Measurements from ENCODE around the gene FCHO2.

DNA sequence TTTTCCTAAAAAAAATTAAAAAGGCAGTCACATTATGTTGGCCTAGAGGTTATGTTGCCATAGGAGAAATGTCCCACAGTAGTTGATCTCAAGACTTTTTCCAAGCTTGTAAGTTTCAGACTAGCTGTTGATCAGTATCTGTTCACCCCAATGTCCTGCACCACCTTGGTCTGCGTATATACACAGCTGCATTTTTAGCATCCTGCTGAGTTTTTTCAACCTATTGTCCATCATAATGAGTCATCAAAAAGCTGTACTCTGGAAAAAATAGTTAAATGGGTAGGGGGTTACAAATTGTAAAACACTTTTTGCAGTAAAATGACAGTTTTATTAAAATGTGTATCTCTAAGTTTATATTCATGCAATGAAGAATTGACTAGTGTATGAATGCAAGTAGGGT, 111.4 kb downstream of the FCHO2 start:
- TF ChIP-seq CTCF (conservative IDR thresholded peaks at IDR 0.05; ENCODE audit: low read depth, low read length) (no peak), CEBPB (IDR thresholded peaks at IDR 0.05; ENCODE audit: low read depth, low read length) (no peak), NFE2L2 (IDR thresholded peaks at IDR 0.05; ENCODE audit: low read depth, low read length) (no peak), USF2 (IDR thresholded peaks at IDR 0.05; ENCODE audit: low read depth, low read length) (no peak), MAZ (IDR thresholded peaks at IDR 0.05; ENCODE audit: borderline replicate concordance, low read depth, low read length) (no peak), BHLHE40 (IDR thresholded peaks at IDR 0.05; ENCODE audit: low read depth, low read length) (no peak), POLR2A (IDR thresholded peaks at IDR 0.05; ENCODE audit: low read depth, low read length) (no peak), RAD21 (IDR thresholded peaks at IDR 0.05; ENCODE audit: low read length) (no peak), MXI1 (IDR thresholded peaks at IDR 0.05; ENCODE audit: borderline replicate concordance, low read depth, low read length) (no peak), MAFK (IDR thresholded peaks at IDR 0.05; ENCODE audit: low read depth, low read length) (no peak), SMC3 (IDR thresholded peaks at IDR 0.05; ENCODE audit: low read depth, low read length) (no peak)
- TF ChIP-seq, protein P1, sequence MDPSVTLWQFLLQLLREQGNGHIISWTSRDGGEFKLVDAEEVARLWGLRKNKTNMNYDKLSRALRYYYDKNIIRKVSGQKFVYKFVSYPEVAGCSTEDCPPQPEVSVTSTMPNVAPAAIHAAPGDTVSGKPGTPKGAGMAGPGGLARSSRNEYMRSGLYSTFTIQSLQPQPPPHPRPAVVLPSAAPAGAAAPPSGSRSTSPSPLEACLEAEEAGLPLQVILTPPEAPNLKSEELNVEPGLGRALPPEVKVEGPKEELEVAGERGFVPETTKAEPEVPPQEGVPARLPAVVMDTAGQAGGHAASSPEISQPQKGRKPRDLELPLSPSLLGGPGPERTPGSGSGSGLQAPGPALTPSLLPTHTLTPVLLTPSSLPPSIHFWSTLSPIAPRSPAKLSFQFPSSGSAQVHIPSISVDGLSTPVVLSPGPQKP (IDR thresholded peaks at IDR 0.05; ENCODE audit: borderline replicate concordance, low read depth, low read length), result no peak

Measured in IMR-90 (cell line).